GM12878 (cell line): Measurements from ENCODE around the gene NPAS2. TPM values are rescaled to one million over a fixed set of nuclear protein-coding genes. Genes with fewer than 3 reads are reported as not detected.

Experiments
- ATAC-seq: fragments of 200-7000 bp; cut with Tn5 transposase; 3 replicates; pipeline ENCODE4 v1.9.1; 2020; ENCODE audit warnings: mild to moderate bottlenecking, moderate library complexity
- BruUV-seq: library from RNA; stranded (reverse); fragments of 400-500 nt; replicated peaks from 2 replicates; lab custom pipeline; 2021; lab: Mats Ljungman, UMichigan
- CTCF ChIA-PET: fragments of 300-600 bp; sonication (Branson Sonifier 250); formaldehyde crosslinking; extraction: SDS; loops from one replicate; lab custom pipeline; 2021; ENCODE audit warnings: inconsistent platforms; lab: Yijun Ruan, JAX
- POLR2A ChIA-PET: fragments of 350-600 bp; formaldehyde crosslinking; extraction: SDS; loops from one replicate; lab custom pipeline; 2021; ENCODE audit warnings: inconsistent platforms; lab: Charles Lee
- RAD21 ChIA-PET: fragments of 300-600 bp; sonication (Branson Sonifier 250); formaldehyde crosslinking; loops from one replicate; lab custom pipeline; 2023; ENCODE audit warnings: antibody characterized with exemption; ENCODE audit not compliant: unreplicated experiment; lab: Charles Lee
- SMC1A ChIA-PET: fragments of 300-600 bp; sonication (Branson Sonifier 250); formaldehyde crosslinking; loops from one replicate; lab custom pipeline; 2023; ENCODE audit not compliant: unreplicated experiment, uncharacterized antibody; lab: Charles Lee
- DNase-seq: peaks from one replicate; pipeline ENCODE4 v3.0.0-alpha.2; 2011; ENCODE audit warnings: low read depth, low spot score
- FAIRE-seq: peaks from 3 replicates; lab custom pipeline; 2011; peaks lifted over from hg19 to GRCh38; lab: Jason Lieb, UNC
- H2AFZ ChIP-seq: 2 replicates; pipeline ENCODE4 v1.6.0; 2011; ENCODE audit warnings: low read depth, low read length, control low read depth; ENCODE audit not compliant: control insufficient read depth
- H3K27ac ChIP-seq: 2 replicates; pipeline ENCODE4 v1.5.1; 2011; ENCODE audit warnings: control low read depth; ENCODE audit not compliant: control insufficient read depth, insufficient read depth
- H3K27me3 ChIP-seq, 2 experiments: replicated peaks in 1 of 2; 2 replicates each; pipeline versions ENCODE4 v1.6.0 to v1.6.1; 2011; ENCODE audit warnings: low read length in 1 of 2; ENCODE audit not compliant: control insufficient read depth in 2 of 2, insufficient read depth in 2 of 2
- H3K36me3 ChIP-seq, 2 experiments: 2 replicates each; pipeline ENCODE4 v1.5.1; 2011; ENCODE audit warnings: low read length in 1 of 2; ENCODE audit not compliant: control insufficient read depth in 2 of 2, insufficient read depth in 2 of 2
- H3K4me1 ChIP-seq: 2 replicates; pipeline ENCODE4 v1.6.1; 2011; ENCODE audit warnings: mild to moderate bottlenecking, low read length, moderate library complexity, mixed read lengths; ENCODE audit not compliant: control insufficient read depth, insufficient read depth
- H3K4me2 ChIP-seq: 2 replicates; pipeline ENCODE4 v1.6.0; 2011; ENCODE audit warnings: control low read depth; ENCODE audit not compliant: control insufficient read depth, insufficient read depth
- H3K4me3 ChIP-seq: fragments of 200-600 bp; sonication (generic); 2 replicates; pipeline ENCODE4 v1.5.1; 2016
- H3K79me2 ChIP-seq: 2 replicates; pipeline ENCODE4 v1.6.0; 2011; ENCODE audit warnings: low read length; ENCODE audit not compliant: control insufficient read depth, insufficient read depth
- H3K9ac ChIP-seq: 2 replicates; pipeline ENCODE4 v1.8.0; 2011; ENCODE audit warnings: low read length, control low read depth, mixed read lengths; ENCODE audit not compliant: control insufficient read depth, insufficient read depth
- H3K9me3 ChIP-seq: replicated peaks from 3 replicates; pipeline ENCODE4 v1.5.1; 2011; ENCODE audit warnings: mild to moderate bottlenecking, low read length; ENCODE audit not compliant: control insufficient read depth, insufficient read depth
- H4K20me1 ChIP-seq: 2 replicates; pipeline ENCODE4 v1.6.0; 2011; ENCODE audit not compliant: control insufficient read depth, insufficient read depth
- BCL11A ChIP-seq: IDR thresholded peaks from 2 replicates; pipeline ENCODE4 v1.6.1; 2011; ENCODE audit warnings: low read depth, low read length
- ESRRA ChIP-seq: IDR thresholded peaks from 2 replicates; pipeline ENCODE4 v1.6.1; 2012; ENCODE audit warnings: mild to moderate bottlenecking, low read length, improper control_type of control experiment
- ETV6 ChIP-seq, 2 experiments: fragments of 450-650 bp in 1 of 2; IDR thresholded peaks in 1 of 2; conservative IDR thresholded peaks in 1 of 2; 2 replicates each; pipeline ENCODE4 v1.6.1; 2014; ENCODE audit warnings: antibody characterized with exemption in 1 of 2, borderline replicate concordance in 1 of 2, low read depth in 1 of 2, mild to moderate bottlenecking in 1 of 2, moderate library complexity in 1 of 2
- EZH2 ChIP-seq: IDR thresholded peaks from 2 replicates; pipeline ENCODE4 v1.6.1; 2012; ENCODE audit warnings: low read depth, mild to moderate bottlenecking, control low read depth, inconsistent platforms, low read length, borderline replicate concordance; ENCODE audit not compliant: control insufficient read depth
- IKZF1 ChIP-seq: fragments of 450-650 bp; conservative IDR thresholded peaks from 2 replicates; pipeline ENCODE4 v1.6.1; 2017; ENCODE audit warnings: antibody characterized with exemption, mild to moderate bottlenecking
- PRDM15 ChIP-seq: fragments of 450-650 bp; formaldehyde crosslinking; IDR thresholded peaks from 2 replicates; pipeline ENCODE4 v1.4.0; 2020; ENCODE audit warnings: mild to moderate bottlenecking, moderate library complexity
- RBBP5 ChIP-seq: fragments of 200-600 bp; sonication (generic); conservative IDR thresholded peaks from 2 replicates; pipeline ENCODE4 v1.6.1; 2016
- SMARCA5 ChIP-seq: fragments of 450-650 bp; IDR thresholded peaks from 2 replicates; pipeline ENCODE4 v1.6.1; 2017; ENCODE audit warnings: mild to moderate bottlenecking
- SPI1 ChIP-seq: IDR thresholded peaks from 2 replicates; pipeline ENCODE4 v1.6.1; 2011; ENCODE audit warnings: low read depth, mild to moderate bottlenecking, low read length, moderate library complexity, borderline replicate concordance; ENCODE audit not compliant: insufficient read depth
- USF2 ChIP-seq: IDR thresholded peaks from 2 replicates; pipeline ENCODE4 v1.6.1; 2011; ENCODE audit warnings: low read depth, low read length, improper control_type of control experiment, borderline replicate concordance
- ZNF384 ChIP-seq: IDR thresholded peaks from 2 replicates; pipeline ENCODE4 v1.6.1; 2012; ENCODE audit warnings: low read depth, mild to moderate bottlenecking, low read length, improper control_type of control experiment, borderline replicate concordance
- ZNF687 ChIP-seq: fragments of 450-650 bp; IDR thresholded peaks from 2 replicates; pipeline ENCODE4 v1.6.1; 2017; ENCODE audit warnings: mild to moderate bottlenecking, moderate library complexity
- WGBS: methylation state at CpG from one replicate; pipeline ENCODE4 v1.1.6; 2016; ENCODE audit warnings: low lambda C conversion rate; ENCODE audit not compliant: insufficient replicate concordance, insufficient coverage; ENCODE audit errors: missing lambda C conversion rate; 5-methylcytosine and 5-hydroxymethylcytosine counted together
- in situ Hi-C: fragments of 300-500 bp; cut with MboI; formaldehyde crosslinking; loops from 9 replicates; pipeline ENCODE4 v1.14.3; 2018; ENCODE audit warnings: mixed read lengths
- intact Hi-C: fragments of 100-400 bp; cut with micrococcal nuclease; formaldehyde crosslinking; loops from one replicate; pipeline ENCODE4 v1.14.2; 2022; ENCODE audit not compliant: unreplicated experiment
- polyA plus RNA-seq, 11 experiments: library from polyadenylated mRNA; depleted of rRNA in 4 of 11; unstranded in 6 of 11; stranded (reverse) in 5 of 11; fragments of >200 nt; fragmentation: Nextera tagmentation in 4 of 11; fragmentation: Illumina TruSeq in 1 of 11; extraction: Ambion mirVana in 4 of 11; extraction: Trizol in 1 of 11; gene quantifications; 1 replicate in 1 of 11; 2 replicates in 10 of 11; pipeline versions ENCODE4 v1.2.1 to v1.2.3, GENCODE V29; 2011 to 2016; ENCODE audit warnings: inconsistent platforms in 2 of 11, missing spikeins in 2 of 11, low read depth in 1 of 11
- total RNA-seq, 4 experiments: library from RNA; depleted of rRNA in 3 of 4; stranded (reverse); fragments of >200 nt in 3 of 4; fragmentation: Illumina TruSeq in 1 of 4; extraction: Trizol in 1 of 4; gene quantifications; 2 replicates each; pipeline versions ENCODE4 v1.2.1 to v1.2.3, GENCODE V29; 2013 to 2021

The NPAS2 gene
- total and polyA plus RNA-seq, 10 of the 15 experiments (the other 5 are each of a cell fraction or from before 2014, with no cell fraction given) = 0.08 TPM; not detected in 9

- TF ChIP-seq PRDM15 (CRISPR knock-in tag) = no peak
- TF ChIP-seq RBBP5 = no peak
- TF ChIP-seq IKZF1 = no peak
Observed at GRCh38 chr2:100990650-100991403, 170.9 kb downstream of the NPAS2 start (continued).

GRCh38 chr2:100991404-100991773, 171.4 kb downstream of the NPAS2 start:
- ChIA-PET POLR2A (interaction anchor here (0.6 kb wide), 1 partner anchor 578 kb away, joined by 5 read pairs; no protein-coding TSS in a partner anchor), CTCF (interaction anchor here (0.5 kb wide), 1 partner anchor 396 kb away, joined by 3 read pairs; the partner anchor contains the start of gene CREG2)

More at GRCh38 chr2:100991404-100991773, 171.4 kb downstream of the NPAS2 start:
- Histone ChIP-seq H3K27me3 (no peaks in the 10 kb centered on the region), H3K4me3 (no peak overlapping the region), H3K27ac (no peak overlapping the region), H3K4me2 (no peak overlapping the region), H3K9me3 (no peaks in the 10 kb centered on the region), H3K4me1 (no peaks in the 10 kb centered on the region)
- RAD21 ChIA-PET = no interaction called here
- SMC1A ChIA-PET = no interaction called here
- WGBS = 67% methylated on average over 5 of the region's 5 CpGs
- in situ Hi-C loops = loop anchor here (10.0 kb wide), 1 partner anchor 397 kb away; no protein-coding TSS in a partner anchor
- DNase-seq = no peak
- TF ChIP-seq EZH2 (no peak), ESRRA (no peak), SPI1 (no peak), ZNF384 (no peak), BCL11A (no peak), ZNF687 (no peak), USF2 (no peak), ETV6 (conservative IDR thresholded peaks at IDR 0.05 in 1 of 2, IDR thresholded peaks at IDR 0.05 in 1 of 2; ENCODE audit: borderline replicate concordance in 1 of 2, low read depth in 1 of 2) (no peak), SMARCA5 (no peak)
- TF ChIP-seq, all 136 proteins: peak for 0
- intact Hi-C loops = no loop called here
- no peaks in the 10 kb centered on the region for H4K20me1 ChIP-seq
- no peak overlapping the region for H3K9ac ChIP-seq
- no peaks in the 10 kb centered on the region for H3K36me3 ChIP-seq
- H2AFZ ChIP-seq = no peak overlapping the region
- ATAC-seq (no peak), FAIRE-seq (no peak)
- BruUV-seq = no TSS peak
- no peaks in the 10 kb centered on the region for H3K79me2 ChIP-seq
